IPS-15b (cell line): ENCODE results near the gene CRYBG3.

Experiments
- H3K27me3 ChIP-seq: one replicate; pipeline ENCODE4 v1.6.1; 2013; ENCODE audit warnings: low read length; ENCODE audit not compliant: control insufficient read depth, insufficient read depth
- H3K36me3 ChIP-seq: one replicate; pipeline ENCODE4 v1.6.1; 2013; ENCODE audit warnings: low read length; ENCODE audit not compliant: control insufficient read depth, insufficient read depth
- H3K4me1 ChIP-seq: one replicate; pipeline ENCODE4 v1.6.1; 2013; ENCODE audit warnings: mild to moderate bottlenecking, low read length; ENCODE audit not compliant: control insufficient read depth, insufficient read depth
- H3K4me3 ChIP-seq: one replicate; pipeline ENCODE4 v1.5.1; 2013; ENCODE audit warnings: low read depth, low read length
- H3K9ac ChIP-seq: one replicate; pipeline ENCODE4 v1.6.1; 2013; ENCODE audit warnings: low read depth, mild to moderate bottlenecking, low read length
- H3K9me3 ChIP-seq: one replicate; pipeline ENCODE4 v1.6.1; 2013; ENCODE audit warnings: mild to moderate bottlenecking, low read length; ENCODE audit not compliant: control insufficient read depth, insufficient read depth

The CRYBG3 gene

GRCh38 chr3:97839944-97840343 is 18.1 kb downstream of the CRYBG3 start:
- Histone ChIP-seq H3K27me3 (no peaks in the 10 kb centered on the region), H3K36me3 (no peaks in the 10 kb centered on the region), H3K4me3 (no peak overlapping the region), H3K4me1 (peaks cover 9% of the 10 kb centered on the region), H3K9me3 (no peaks in the 10 kb centered on the region), H3K9ac (no peak overlapping the region)

- H3K9ac ChIP-seq: no peak overlapping the region
Measured at GRCh38 chr3:97841304-97841703, 19.5 kb downstream of the CRYBG3 start.

GRCh38 chr3:97841956-97842355 is 20.1 kb downstream of the CRYBG3 start:
- no peaks in the 10 kb centered on the region for H3K27me3 ChIP-seq
- no peak overlapping the region for H3K9ac ChIP-seq
- no peaks in the 10 kb centered on the region for H3K36me3 ChIP-seq
- no peaks in the 10 kb centered on the region for H3K9me3 ChIP-seq
- peaks cover 9% of the 10 kb centered on the region for H3K4me1 ChIP-seq
- H3K4me3 ChIP-seq: no peak overlapping the region

More at GRCh38 chr3:97841304-97841703, 19.5 kb downstream of the CRYBG3 start:
- Histone ChIP-seq H3K9me3 (no peaks in the 10 kb centered on the region), H3K27me3 (no peaks in the 10 kb centered on the region), H3K36me3 (no peaks in the 10 kb centered on the region), H3K4me3 (no peak overlapping the region), H3K4me1 (peaks cover 9% of the 10 kb centered on the region)

- Histone ChIP-seq H3K9me3 (no peaks in the 10 kb centered on the region), H3K9ac (no peak overlapping the region), H3K27me3 (no peaks in the 10 kb centered on the region), H3K36me3 (no peaks in the 10 kb centered on the region), H3K4me3 (no peak overlapping the region), H3K4me1 (peaks cover 6% of the 10 kb centered on the region)
Measured at GRCh38 chr3:97848779-97849178, 27.0 kb downstream of the CRYBG3 start.

GRCh38 chr3:97857401-97857800 is 35.6 kb downstream of the CRYBG3 start:
- Histone ChIP-seq H3K36me3 (no peaks in the 10 kb centered on the region), H3K27me3 (no peaks in the 10 kb centered on the region), H3K4me1 (peaks cover 10% of the 10 kb centered on the region), H3K9me3 (no peaks in the 10 kb centered on the region), H3K4me3 (no peak overlapping the region), H3K9ac (no peak overlapping the region)

- no peaks in the 10 kb centered on the region for H3K27me3 ChIP-seq
- no peak overlapping the region for H3K9ac ChIP-seq
- H3K4me1 ChIP-seq: peaks cover 8% of the 10 kb centered on the region
- no peak overlapping the region for H3K4me3 ChIP-seq
- no peaks in the 10 kb centered on the region for H3K9me3 ChIP-seq
- no peaks in the 10 kb centered on the region for H3K36me3 ChIP-seq
Measured at GRCh38 chr3:97860364-97860763, 38.6 kb downstream of the CRYBG3 start.

GRCh38 chr3:97862582-97862981 is 40.8 kb downstream of the CRYBG3 start:
- no peaks in the 10 kb centered on the region for H3K36me3 ChIP-seq
- H3K4me3 ChIP-seq: no peak overlapping the region
- H3K4me1 ChIP-seq: peaks cover 2% of the 10 kb centered on the region
- H3K27me3 ChIP-seq: no peaks in the 10 kb centered on the region
- H3K9ac ChIP-seq: no peak overlapping the region
- H3K9me3 ChIP-seq: no peaks in the 10 kb centered on the region

GRCh38 chr3:97863031-97863430 is 41.2 kb downstream of the CRYBG3 start:
- Histone ChIP-seq H3K9me3 (no peaks in the 10 kb centered on the region), H3K27me3 (no peaks in the 10 kb centered on the region), H3K36me3 (no peaks in the 10 kb centered on the region), H3K4me3 (no peak overlapping the region), H3K9ac (no peak overlapping the region), H3K4me1 (peaks cover 2% of the 10 kb centered on the region)

GRCh38 chr3:97863775-97864174 is 42.0 kb downstream of the CRYBG3 start:
- H3K4me1 ChIP-seq: peaks cover 2% of the 10 kb centered on the region
- H3K4me3 ChIP-seq: no peak overlapping the region
- no peak overlapping the region for H3K9ac ChIP-seq
- H3K27me3 ChIP-seq: no peaks in the 10 kb centered on the region
- H3K36me3 ChIP-seq: no peaks in the 10 kb centered on the region
- no peaks in the 10 kb centered on the region for H3K9me3 ChIP-seq

GRCh38 chr3:97871186-97871585 is 49.4 kb downstream of the CRYBG3 start:
- Histone ChIP-seq H3K27me3 (no peaks in the 10 kb centered on the region), H3K9ac (no peak overlapping the region), H3K4me1 (no peaks in the 10 kb centered on the region), H3K36me3 (no peaks in the 10 kb centered on the region), H3K9me3 (no peaks in the 10 kb centered on the region), H3K4me3 (no peak overlapping the region)

- no peak overlapping the region for H3K4me3 ChIP-seq
- H3K9ac ChIP-seq: no peak overlapping the region
- H3K27me3 ChIP-seq: no peaks in the 10 kb centered on the region
- no peaks in the 10 kb centered on the region for H3K36me3 ChIP-seq
- no peaks in the 10 kb centered on the region for H3K4me1 ChIP-seq
- no peaks in the 10 kb centered on the region for H3K9me3 ChIP-seq
Measured at GRCh38 chr3:97871801-97872524, 50.2 kb downstream of the CRYBG3 start.

- no peaks in the 10 kb centered on the region for H3K27me3 ChIP-seq
- no peaks in the 10 kb centered on the region for H3K36me3 ChIP-seq
- no peaks in the 10 kb centered on the region for H3K9me3 ChIP-seq
- H3K4me3 ChIP-seq: no peak overlapping the region
- H3K9ac ChIP-seq: no peak overlapping the region
- H3K4me1 ChIP-seq: no peaks in the 10 kb centered on the region
Measured at GRCh38 chr3:97872525-97873042, 50.8 kb downstream of the CRYBG3 start.
